Transverse colon (tissue), 4 donors: Measurements from ENCODE around the gene AS3MT. TPM values are rescaled to one million over a fixed set of nuclear protein-coding genes. Genes with fewer than 3 reads are reported as not detected.
A peak's percentile ranks its signal among the peaks of the same experiment; 100 is the strongest.
"Not testable (repeated sequence)": the region's sequence is repeated elsewhere in the genome, so short reads cannot be mapped to it uniquely, and the experiment has no call there.

Experiments
- DNase-seq: peaks from one replicate; pipeline ENCODE4 v3.0.0-alpha.2; 2019
- H3K27ac ChIP-seq, 4 donors: fragments of 200-600 bp; sonication (generic); 2 replicates each; pipeline ENCODE4 v1.5.1; 2016 to 2018; ENCODE audit warnings: inconsistent platforms in 4 of 4
- H3K27me3 ChIP-seq: fragments of 200-600 bp; sonication (generic); 2 replicates; pipeline ENCODE4 v1.5.1; 2017; ENCODE audit warnings: inconsistent platforms
- H3K36me3 ChIP-seq, 4 donors: fragments of 200-600 bp; sonication (generic); 2 replicates each; pipeline ENCODE4 v1.5.1; 2017 to 2019; ENCODE audit warnings: inconsistent platforms in 4 of 4
- H3K4me1 ChIP-seq, 4 donors: fragments of 200-600 bp; sonication (generic); 2 replicates each; pipeline ENCODE4 v1.5.1; 2017 to 2020; ENCODE audit warnings: inconsistent platforms in 4 of 4
- H3K4me3 ChIP-seq, 4 donors: fragments of 200-600 bp; sonication (generic); 1 replicate in 1 of 4; 2 replicates in 3 of 4; pipeline versions ENCODE4 v1.5.1 to v1.6.1; 2017 to 2019; ENCODE audit warnings: inconsistent platforms in 4 of 4
- H3K9me3 ChIP-seq, 2 donors: fragments of 200-600 bp; sonication (generic); 2 replicates each; pipeline ENCODE4 v1.5.1; 2017 to 2019; ENCODE audit warnings: inconsistent platforms in 2 of 2
- EP300 ChIP-seq: sonication (generic); formaldehyde crosslinking; IDR thresholded peaks from one replicate; pipeline ENCODE4 v1.6.1; 2017; ENCODE audit warnings: antibody characterized with exemption, low read depth
- POLR2A ChIP-seq: fragments of 450-650 bp; IDR thresholded peaks from one replicate; pipeline ENCODE4 v1.6.1; 2016; ENCODE audit warnings: antibody characterized with exemption, mild to moderate bottlenecking, moderate library complexity
- POLR2AphosphoS5 ChIP-seq, 3 donors: sonication (generic); formaldehyde crosslinking; IDR thresholded peaks; one replicate each; pipeline ENCODE4 v1.6.1; 2016; ENCODE audit warnings: antibody characterized with exemption in 3 of 3
- WGBS, 2 donors: methylation state at CpG; one replicate each; pipeline ENCODE4 v1.1.5; 2018; ENCODE audit warnings: low coverage in 1 of 2; 5-methylcytosine and 5-hydroxymethylcytosine counted together
- in situ Hi-C, 4 donors: fragments of 200-750 bp; cut with MboI; loops; one replicate each; pipeline versions ENCODE4 v1.15.0 to v1.15.1; 2017; ENCODE audit warnings: low sequenced_read_pairs in 3 of 4, low pct_ligation_motif_present in 1 of 4, low pct_unique_long_range_greater_than_20kb in 1 of 4
- intact Hi-C: fragments of 100-400 bp; cut with DNase I; formaldehyde crosslinking; loops from one replicate; pipeline ENCODE4 v1.15.1; 2023; ENCODE audit warnings: low total_unique reads
- total RNA-seq, 4 donors: library from RNA; depleted of rRNA; stranded (reverse); fragments of >200 nt; gene quantifications; one replicate each; pipeline ENCODE4 v1.1.0, GENCODE V29; 2016
- TF ChIP-seq, protein P1 (sequence below), 5 experiments: fragments of 200-600 bp in 3 of 5; fragments of 450-650 bp in 2 of 5; sonication (generic) in 3 of 5; IDR thresholded peaks; 1 replicate in 2 of 5; 2 replicates in 3 of 5; pipeline ENCODE4 v1.5.1; 2016 to 2017; ENCODE audit warnings: antibody characterized with exemption in 5 of 5, inconsistent platforms in 3 of 5, mild to moderate bottlenecking in 2 of 5, moderate library complexity in 1 of 5

The AS3MT gene, protein sequence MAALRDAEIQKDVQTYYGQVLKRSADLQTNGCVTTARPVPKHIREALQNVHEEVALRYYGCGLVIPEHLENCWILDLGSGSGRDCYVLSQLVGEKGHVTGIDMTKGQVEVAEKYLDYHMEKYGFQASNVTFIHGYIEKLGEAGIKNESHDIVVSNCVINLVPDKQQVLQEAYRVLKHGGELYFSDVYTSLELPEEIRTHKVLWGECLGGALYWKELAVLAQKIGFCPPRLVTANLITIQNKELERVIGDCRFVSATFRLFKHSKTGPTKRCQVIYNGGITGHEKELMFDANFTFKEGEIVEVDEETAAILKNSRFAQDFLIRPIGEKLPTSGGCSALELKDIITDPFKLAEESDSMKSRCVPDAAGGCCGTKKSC
- 1 to 10 TPM in 2 of 4 donors, under 1 TPM in 1, not detected in 1; 0.96 to 3.4 (median 2.9) TPM for total RNA-seq

DNA sequence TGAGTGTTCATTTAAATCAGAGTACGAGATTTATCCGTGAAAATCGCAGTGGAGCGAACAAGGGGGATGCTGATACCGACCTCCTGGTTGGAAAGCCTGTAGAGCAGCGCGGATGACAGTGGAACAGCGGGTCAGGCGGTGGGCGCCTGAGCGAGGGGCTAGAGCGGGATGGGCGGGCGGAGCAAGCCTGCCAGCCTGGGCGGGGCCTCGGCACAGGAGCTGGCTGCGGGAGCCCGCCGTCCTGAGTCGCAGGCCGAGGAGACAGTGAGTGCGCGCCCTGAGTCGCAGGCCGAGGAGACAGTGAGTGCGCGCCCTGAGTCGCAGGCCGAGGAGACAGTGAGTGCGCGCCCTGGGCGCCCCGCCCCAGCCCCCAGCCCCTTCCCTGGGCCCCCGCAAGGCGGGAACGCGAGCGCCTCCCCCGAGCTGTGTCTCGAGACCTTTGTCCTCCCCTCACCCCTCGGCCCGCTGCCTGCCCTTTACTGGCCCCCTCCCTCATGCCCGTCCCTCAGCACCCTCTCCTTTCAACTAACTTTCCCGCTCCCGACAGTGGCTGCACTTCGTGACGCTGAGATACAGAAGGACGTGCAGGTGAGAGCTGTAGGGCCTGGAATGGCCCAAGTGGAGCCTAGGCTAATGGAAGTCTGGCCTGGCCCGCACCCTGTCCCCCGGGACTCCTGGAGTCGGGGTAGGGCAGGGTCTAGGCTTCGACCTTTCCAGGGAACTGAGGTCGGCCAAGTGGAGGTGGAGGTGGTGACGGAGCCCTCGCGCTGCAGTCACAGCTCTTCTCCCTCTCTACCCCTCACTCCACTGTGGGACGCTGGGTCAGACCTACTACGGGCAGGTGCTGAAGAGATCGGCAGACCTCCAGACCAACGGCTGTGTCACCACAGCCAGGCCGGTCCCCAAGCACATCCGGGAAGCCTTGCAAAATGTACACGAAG, at the start of gene AS3MT:
Gene AS3MT (plus strand): TSS at position 213 of the 941 bp plus-strand sequence. CDS start 123 bp downstream, at position 336.
- DNase-seq, result peak; percentile 22
- H3K9me3 ChIP-seq, result no peaks in the 10 kb centered on the region
- in situ Hi-C loops, result no loop called here
- intact Hi-C loops, result no loop called here
- no peaks in the 10 kb centered on the region for H3K36me3 ChIP-seq
- H3K27ac ChIP-seq, result peak within 1 kb of the TSS in 3 of 4 donors; percentile 20 to 41 (median 41)
- 4 to 19% methylated on average over 10 to 43 of the region's 63 CpGs for WGBS, 2 donors
- peak within 1 kb of the TSS; percentile 36 to 55 (median 40) for H3K4me3 ChIP-seq
- H3K27me3 ChIP-seq, result no peaks in the 10 kb centered on the region
- peaks cover 0 to 11% (median 5%) of the 10 kb centered on the region in 4 donors for H3K4me1 ChIP-seq
- TF ChIP-seq, protein P1, sequence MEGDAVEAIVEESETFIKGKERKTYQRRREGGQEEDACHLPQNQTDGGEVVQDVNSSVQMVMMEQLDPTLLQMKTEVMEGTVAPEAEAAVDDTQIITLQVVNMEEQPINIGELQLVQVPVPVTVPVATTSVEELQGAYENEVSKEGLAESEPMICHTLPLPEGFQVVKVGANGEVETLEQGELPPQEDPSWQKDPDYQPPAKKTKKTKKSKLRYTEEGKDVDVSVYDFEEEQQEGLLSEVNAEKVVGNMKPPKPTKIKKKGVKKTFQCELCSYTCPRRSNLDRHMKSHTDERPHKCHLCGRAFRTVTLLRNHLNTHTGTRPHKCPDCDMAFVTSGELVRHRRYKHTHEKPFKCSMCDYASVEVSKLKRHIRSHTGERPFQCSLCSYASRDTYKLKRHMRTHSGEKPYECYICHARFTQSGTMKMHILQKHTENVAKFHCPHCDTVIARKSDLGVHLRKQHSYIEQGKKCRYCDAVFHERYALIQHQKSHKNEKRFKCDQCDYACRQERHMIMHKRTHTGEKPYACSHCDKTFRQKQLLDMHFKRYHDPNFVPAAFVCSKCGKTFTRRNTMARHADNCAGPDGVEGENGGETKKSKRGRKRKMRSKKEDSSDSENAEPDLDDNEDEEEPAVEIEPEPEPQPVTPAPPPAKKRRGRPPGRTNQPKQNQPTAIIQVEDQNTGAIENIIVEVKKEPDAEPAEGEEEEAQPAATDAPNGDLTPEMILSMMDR (IDR thresholded peaks at IDR 0.05), result no peak
- TF ChIP-seq EP300, result no peak
- no peak for TF ChIP-seq POLR2AphosphoS5 (IDR thresholded peaks at IDR 0.05)
- TF ChIP-seq POLR2A, result no peak

DNA sequence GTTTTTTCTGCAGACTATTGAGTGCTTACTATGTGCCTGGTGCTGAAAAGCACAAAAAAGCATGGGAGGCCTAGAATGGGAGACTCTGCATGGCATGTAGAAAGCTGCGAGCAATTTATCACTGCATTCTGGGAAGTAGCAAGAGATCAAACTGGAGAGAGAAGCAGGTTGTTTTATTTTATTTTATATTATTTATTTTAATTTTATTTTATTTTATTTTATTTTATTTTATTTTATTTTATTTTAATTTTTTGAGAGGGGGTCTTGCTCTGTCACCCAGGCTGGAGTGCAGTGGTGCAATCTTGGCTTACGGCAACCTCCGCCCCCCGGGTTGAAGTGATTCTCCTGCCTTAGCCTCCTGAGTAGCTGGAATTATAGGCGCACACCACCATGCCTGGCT, 49.3 kb upstream of the AS3MT start:
- intact Hi-C loops, H3K27me3 ChIP-seq, DNase-seq, H3K36me3 ChIP-seq, H3K9me3 ChIP-seq, H3K4me3 ChIP-seq, in situ Hi-C loops: not testable (repeated sequence)
- 96 to 97% methylated on average over 5 of the region's 5 CpGs for WGBS, 2 donors
- peak overlapping the region in 2 of 4 donors; percentile 31 to 60 for H3K27ac ChIP-seq
- peaks cover 15 to 18% (median 16%) of the 10 kb centered on the region in 4 donors for H3K4me1 ChIP-seq

DNA sequence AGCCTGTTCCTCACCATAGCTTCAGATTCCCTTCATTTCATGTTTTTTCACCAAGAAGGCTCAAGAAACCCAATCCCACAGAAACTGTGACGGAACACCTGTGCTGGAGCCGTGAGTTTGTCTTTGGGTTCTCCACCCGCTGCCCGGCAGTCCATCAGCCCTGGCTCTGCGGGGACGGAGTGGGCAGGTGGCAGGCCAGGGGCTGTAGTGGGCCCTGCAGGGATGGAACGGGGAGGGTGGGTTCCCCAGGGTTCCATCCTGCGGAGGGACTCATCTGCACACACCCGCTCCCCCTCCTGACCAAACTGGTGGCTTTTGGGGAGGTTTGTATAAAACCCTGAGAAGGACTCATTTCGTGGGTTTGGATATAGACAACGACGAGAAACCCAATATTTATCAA, 47.0 kb upstream of the AS3MT start:
- no peak for DNase-seq
- 95% methylated on average over 12 of the region's 12 CpGs; no CpG with 5 or more reads in 1 of the 2 donors for WGBS, 2 donors
- Histone ChIP-seq H3K27ac (no peak overlapping the region), H3K27me3 (no peaks in the 10 kb centered on the region), H3K36me3 (no peaks in the 10 kb centered on the region), H3K9me3 (no peaks in the 10 kb centered on the region), H3K4me1 (no peaks in the 10 kb centered on the region), H3K4me3 (no peak overlapping the region)
- no peak for TF ChIP-seq POLR2A
- TF ChIP-seq, protein P1 (IDR thresholded peaks at IDR 0.05), result no peak
- no peak for TF ChIP-seq POLR2AphosphoS5 (IDR thresholded peaks at IDR 0.05)
- TF ChIP-seq EP300, result no peak
- in situ Hi-C loops, result no loop called here
- intact Hi-C loops, result no loop called here

DNA sequence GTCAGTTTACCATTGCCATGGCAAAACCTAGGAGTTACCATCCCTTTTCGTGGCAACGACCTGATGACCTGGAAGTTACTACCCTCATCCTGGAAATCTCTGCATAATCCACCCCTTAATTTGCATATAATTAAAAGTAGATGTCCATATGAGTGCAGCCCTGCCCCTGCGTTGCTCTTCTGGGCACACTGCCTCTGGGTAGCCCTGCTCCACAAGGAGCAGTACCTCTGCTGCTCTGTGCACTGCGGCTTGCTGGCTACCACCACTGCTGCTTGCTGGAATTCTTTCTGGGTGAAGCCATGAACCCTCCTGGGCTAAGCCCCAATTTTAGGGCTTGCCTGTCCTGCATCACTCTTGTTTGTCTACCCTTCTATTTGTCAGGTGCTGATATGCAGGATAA, 44.6 kb upstream of the AS3MT start:
- H3K27ac ChIP-seq, result no peak overlapping the region
- no peaks in the 10 kb centered on the region for H3K36me3 ChIP-seq
- no peaks in the 10 kb centered on the region for H3K4me1 ChIP-seq
- 84 to 100% methylated on average over 1 to 4 of the region's 4 CpGs for WGBS, 2 donors
- DNase-seq, result no peak
- intact Hi-C loops (no loop called here), in situ Hi-C loops (no loop called here)
- no peaks in the 10 kb centered on the region for H3K9me3 ChIP-seq
- H3K27me3 ChIP-seq, result no peaks in the 10 kb centered on the region
- no peak for TF ChIP-seq POLR2AphosphoS5 (IDR thresholded peaks at IDR 0.05)
- TF ChIP-seq, protein P1 (IDR thresholded peaks at IDR 0.05), result no peak
- no peak for TF ChIP-seq EP300
- H3K4me3 ChIP-seq, result no peak overlapping the region
